Activated CD4-positive, CD25-positive, alpha-beta regulatory T cell treated with anti-CD3 and anti-CD28 coated beads, Interleukin-2, amount 50 U/mL, for 72 hours (primary cell): ENCODE measurements around the gene OTOGL.

ENCODE experiments used
- DNase-seq: peaks from one replicate; pipeline ENCODE4 v3.0.0; 2021

The OTOGL gene

GRCh38 chr12:80381121-80381520 lies 281.8 kb downstream of the OTOGL start:
- no peak for DNase-seq

DNA sequence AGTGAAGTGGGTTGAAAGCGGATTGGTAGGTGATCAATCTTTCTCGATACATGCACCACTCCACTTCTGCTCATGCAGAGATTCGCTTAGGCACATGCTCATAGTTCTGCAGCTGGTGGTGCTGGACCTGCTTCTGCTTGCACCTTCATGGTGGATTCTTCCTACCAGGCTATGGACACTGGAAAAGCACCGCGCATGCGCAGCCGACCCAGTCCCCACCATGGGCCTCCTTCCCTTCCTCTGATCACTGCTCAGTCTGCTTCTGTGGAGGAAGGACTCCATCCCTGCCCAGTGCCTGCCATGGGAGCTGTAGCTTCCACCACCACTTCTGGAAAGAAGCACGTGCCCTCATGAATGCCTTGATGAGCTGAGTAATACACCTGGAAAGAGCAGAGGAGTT lies 282.9 kb downstream of the OTOGL start:
- DNase-seq: no peak

DNA sequence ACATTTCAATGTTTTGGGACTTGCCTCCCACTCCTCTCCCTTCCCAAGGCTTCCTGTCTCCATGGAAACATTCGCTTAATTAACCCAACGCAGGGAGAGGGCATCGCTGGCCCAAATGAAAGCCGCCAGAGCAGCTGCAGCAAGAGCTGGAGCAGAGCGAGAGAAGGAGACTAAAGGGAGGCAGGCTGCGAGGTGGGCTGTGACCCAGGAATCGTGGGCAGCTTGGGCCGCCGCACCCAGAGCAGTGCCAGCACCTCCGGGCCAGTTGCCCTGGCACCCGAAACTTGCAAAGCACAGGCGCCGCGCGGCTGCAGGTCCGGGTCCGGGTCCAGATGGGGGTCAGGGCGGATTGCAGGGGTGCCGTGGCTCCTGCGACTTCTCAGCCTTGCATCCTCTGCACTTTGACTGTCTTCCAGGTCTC lies 301.2 kb downstream of the OTOGL start:
- DNase-seq: no peak

- DNase-seq: no peak
Measured at GRCh38 chr12:80401191-80401590, 301.9 kb downstream of the OTOGL start.

DNA sequence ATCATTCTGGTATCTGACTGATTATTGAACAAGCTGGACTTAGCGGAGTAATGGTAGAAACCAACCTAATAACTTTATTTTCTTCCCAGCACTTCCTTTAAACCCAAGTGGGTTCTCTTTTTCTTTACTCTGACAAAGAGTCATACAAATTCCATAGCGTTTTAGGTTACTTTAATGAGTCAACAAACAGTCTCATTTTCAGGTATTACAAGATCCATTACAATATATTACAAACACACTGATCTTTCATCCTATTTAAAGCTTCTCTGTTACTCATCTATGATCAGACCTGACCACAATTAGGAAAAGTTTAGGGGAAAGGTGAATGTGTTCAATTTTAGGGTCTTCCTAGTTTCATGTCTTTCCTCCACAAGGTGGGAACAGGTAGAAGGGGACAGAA lies 305.3 kb downstream of the OTOGL start:
- no peak for DNase-seq

GRCh38 chr12:80406253-80406652 lies 306.9 kb downstream of the OTOGL start:
- no peak for DNase-seq

DNA sequence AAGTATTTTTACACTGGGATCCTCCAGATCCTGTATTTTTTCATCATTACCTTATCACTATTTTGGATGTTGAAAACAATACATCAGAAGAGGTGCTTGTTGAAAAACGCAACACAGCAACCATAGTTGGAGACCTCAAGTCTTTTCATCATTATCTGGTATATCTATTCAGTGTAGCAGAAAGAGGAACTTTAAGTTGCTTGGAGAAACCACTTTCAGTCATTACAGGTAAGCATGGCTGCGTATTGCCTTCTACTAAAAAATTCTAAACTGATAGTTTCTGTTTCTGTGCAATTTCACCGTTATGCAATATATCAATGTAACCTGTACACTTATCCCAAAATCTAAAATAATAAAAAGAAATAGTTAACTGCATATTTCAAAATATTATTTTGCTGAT lies 312.4 kb downstream of the OTOGL start:
- no peak for DNase-seq

GRCh38 chr12:80412343-80412953 lies 313.1 kb downstream of the OTOGL start:
- no peak for DNase-seq

- DNase-seq: no peak
Measured at GRCh38 chr12:80413462-80413861, 314.1 kb downstream of the OTOGL start.

- no peak for DNase-seq
Measured at GRCh38 chr12:80415466-80415865, 316.1 kb downstream of the OTOGL start.

GRCh38 chr12:80419644-80420043 lies 320.3 kb downstream of the OTOGL start:
- DNase-seq: no peak

DNA sequence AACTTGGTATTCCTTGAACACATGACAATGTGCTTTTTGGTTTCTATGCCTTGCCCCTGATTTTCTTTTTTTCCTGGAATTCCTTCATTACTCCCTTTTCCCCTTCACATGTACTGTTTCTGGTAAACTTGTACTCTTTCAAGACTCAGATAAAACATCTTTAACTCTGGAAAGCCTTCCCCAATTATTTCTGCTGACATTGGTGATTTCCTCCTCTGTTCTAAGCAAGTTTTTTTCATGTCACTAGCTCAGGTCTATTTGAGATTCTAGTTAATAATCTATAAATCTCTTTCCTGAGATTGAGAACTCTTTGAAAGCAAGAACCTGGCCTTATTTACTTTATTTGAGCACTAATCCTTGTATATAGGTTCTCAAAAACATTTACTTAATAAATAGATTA lies 320.7 kb downstream of the OTOGL start:
- DNase-seq: no peak

DNA sequence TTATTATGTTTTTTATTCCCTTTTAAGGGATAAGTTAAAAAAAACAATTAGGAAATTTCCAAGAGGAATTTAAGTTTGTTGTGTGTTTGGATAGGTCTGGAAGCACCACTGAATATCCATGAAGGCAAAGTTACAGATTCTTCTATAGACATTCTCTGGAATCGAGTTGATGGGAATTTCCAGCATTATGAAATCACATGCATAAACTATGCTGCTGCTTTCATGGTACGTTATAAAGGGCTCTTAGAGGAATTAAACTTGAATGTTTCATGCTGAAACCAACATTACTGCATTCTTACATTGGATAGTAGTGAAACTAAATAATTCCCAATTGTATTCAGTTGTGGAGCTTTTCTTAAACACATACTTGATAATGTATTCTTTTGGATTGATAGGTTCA lies 323.2 kb downstream of the OTOGL start:
- no peak for DNase-seq
